Fibroblast of peridontal ligament (primary cell): ENCODE measurements around the gene AGO1.
A peak's percentile ranks its signal among the peaks of the same experiment; 100 is the strongest.
"Not testable (repeated sequence)": the region's sequence is repeated elsewhere in the genome, so short reads cannot be mapped to it uniquely, and the experiment has no call there.

ENCODE experiments used
- DNase-seq: peaks from one replicate; pipeline ENCODE4 v3.0.0-alpha.2; 2010; ENCODE audit errors: extremely low read depth

Gene AGO1

GRCh38 chr1:35869245-35869950 lies 13.6 kb upstream of the AGO1 start:
- not testable (repeated sequence) for DNase-seq

DNA sequence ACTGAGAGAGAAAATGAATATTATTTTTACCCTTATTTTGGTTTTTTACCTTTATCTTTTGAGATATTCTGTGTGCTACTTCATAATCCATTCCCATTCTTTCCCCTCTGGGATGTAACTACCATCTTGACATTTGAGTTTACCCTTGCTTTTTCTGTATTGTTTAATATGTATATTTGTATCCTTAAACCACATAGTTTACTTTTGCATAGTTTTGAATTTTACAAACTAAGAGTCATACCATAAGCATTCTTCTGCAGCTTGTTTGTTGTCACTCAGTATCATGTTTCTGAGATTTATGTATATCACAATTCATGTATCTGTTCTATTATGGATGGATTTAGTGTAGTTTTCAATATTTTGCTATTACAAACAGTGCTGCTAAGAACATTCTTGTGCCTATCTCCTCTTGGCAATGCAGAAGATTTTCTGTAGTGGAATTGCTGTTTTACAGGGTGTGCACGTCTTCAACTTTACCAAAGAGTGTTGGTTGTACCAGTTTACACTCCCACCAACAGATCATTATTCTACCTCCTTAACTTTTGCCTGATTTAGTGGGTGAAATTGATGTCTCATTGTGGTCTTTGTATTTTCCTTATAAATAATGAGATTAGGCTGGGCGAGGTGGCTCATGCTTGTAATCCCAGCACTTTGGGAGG lies 12.2 kb upstream of the AGO1 start:
- DNase-seq: no peak

DNA sequence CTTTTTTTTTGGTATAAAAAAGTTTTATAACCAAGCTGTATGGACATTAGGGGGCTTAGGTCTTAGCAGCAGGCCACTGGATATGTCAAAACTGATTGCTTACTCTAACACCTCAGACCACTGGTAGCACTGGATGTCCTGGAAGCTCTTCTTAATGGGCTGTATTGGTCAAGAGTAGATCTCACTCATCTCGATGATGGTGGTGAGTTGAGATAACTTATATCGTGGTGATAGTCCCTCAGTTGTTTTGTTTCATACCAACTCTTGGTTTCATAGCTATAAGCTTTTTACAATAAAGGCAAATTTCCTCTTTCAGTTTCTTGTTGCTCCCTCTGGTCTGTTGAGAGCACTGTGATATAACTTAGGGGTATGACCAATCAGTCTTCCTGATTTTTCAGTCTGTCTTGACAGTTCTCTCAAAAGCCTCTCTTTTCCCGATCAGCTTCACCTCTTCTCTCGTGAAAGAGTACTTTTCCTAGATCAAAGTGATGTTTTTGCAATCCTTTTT lies 9.7 kb upstream of the AGO1 start:
- DNase-seq: no peak

GRCh38 chr1:35874115-35874514 lies 8.9 kb upstream of the AGO1 start:
- DNase-seq: not testable (repeated sequence)

- peak; percentile 24 for DNase-seq
Observed at GRCh38 chr1:35876988-35877387, 6.0 kb upstream of the AGO1 start.

GRCh38 chr1:35881850-35882273 lies 1.1 kb upstream of the AGO1 start:
- no peak for DNase-seq

DNA sequence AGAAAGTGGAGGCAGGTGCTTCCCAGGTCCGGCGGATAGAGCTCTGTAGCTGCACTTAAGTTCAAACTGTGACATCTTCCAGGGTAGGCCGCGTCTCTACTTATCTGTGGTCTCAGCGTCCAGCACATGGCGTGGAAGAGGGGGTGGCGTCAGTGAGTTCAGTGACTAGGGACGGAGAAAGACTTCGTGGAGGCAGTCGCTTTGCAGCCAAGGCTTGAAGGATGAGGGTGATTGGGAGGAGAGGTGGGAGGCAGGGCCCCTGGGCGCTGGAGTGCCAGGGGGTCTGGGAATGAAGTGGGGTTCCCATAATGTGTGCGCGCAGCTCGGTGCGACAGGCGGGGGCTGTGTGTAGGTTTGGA lies 444 bp upstream of the AGO1 start:
- DNase-seq: no peak

GRCh38 chr1:35883635-35884101 lies 659 bp downstream of the AGO1 start:
- DNase-seq: no peak

GRCh38 chr1:35884934-35885333 lies 1.9 kb downstream of the AGO1 start:
- no peak for DNase-seq

DNA sequence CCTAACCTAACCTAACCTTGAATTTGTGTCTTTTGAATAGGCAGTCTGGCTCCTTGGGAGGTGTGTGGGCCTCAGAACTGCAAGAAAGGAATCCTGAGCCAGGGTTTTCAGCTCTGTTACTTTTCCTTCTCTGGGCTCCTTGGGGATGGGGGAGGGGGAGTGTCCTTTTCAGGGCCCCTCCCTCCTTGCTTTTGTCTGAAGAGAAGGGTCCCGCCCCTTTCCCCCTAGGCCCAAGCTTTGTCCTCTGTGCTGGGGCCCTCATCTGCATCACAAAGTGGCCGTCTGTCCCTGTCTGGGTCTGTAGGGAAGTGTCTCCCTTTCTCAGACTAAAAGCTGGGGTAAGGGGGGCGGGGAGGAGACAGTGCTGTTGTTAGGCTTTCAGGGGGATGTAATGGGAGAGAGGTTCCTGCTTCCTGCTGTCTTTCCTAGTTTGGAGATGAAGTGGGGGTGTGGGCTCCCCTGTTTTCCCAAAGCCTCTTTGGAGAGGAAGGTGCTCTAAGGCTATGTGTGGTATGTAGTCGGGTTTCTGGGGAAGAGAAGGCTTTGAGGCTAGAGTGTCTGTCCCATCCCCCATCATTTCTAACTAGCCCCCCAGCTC lies 3.1 kb downstream of the AGO1 start:
- DNase-seq: no peak

DNA sequence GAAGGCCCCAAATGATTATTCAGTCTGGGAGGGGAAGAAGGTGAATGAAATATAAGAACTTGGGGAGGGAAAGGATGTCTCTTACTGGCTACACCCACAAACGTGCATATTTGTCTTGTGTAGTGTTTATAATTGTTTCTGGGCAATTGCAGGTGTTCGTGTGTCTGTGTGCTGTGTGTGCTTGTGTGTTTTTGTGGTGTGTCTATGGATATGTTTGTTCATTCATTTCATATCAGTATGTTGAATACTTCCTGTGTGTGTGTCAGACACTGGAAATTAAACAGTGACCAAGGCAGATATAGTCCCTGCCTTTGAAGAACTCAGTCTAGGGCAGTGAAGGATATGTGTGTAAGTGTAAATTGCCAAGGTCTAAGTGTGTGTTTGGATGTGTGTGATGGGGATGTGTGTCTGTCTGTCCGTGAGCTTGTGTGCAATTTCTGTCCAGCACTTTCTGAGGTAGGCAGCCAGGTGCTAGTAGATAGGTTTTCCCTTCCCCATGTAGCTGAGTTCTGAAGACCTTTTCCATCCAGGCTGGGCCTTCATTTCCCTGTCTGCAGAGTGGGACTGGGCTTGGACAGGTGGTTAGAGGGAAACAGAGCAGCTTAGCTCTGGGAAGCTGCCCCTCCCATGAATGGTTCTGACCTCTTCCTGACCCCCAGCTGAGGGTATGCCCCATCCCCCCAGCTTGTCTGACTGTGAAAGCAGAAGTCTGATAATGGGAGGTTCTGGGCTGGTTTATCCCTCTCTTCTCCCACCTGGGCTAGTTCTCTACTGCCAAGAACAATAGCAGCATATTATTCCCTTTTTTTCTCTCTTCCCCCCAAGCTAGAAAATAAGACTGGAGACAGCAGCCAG lies 3.8 kb downstream of the AGO1 start:
- DNase-seq: no peak

DNA sequence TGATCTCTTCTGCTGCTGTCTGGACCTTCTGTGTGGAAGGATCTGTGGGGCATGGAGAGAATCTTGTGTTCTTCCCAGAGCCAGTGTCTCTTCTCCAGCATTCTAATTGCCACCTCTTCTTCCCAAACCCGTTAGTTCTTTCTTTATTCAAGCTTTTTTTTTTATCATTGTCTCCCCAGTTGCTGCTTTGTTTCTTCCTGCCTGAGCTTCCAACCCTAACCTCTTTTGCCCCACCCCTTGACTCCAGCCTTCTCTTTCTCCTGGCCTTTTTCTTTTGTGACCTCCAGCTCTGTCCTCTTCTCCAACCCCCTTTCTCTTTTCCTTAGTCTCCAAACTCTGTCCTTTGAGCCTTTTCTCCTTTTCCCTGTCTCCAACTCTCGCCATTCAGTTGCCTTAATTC lies 4.5 kb downstream of the AGO1 start:
- DNase-seq: no peak

GRCh38 chr1:35888255-35888654 lies 5.2 kb downstream of the AGO1 start:
- DNase-seq: no peak

DNA sequence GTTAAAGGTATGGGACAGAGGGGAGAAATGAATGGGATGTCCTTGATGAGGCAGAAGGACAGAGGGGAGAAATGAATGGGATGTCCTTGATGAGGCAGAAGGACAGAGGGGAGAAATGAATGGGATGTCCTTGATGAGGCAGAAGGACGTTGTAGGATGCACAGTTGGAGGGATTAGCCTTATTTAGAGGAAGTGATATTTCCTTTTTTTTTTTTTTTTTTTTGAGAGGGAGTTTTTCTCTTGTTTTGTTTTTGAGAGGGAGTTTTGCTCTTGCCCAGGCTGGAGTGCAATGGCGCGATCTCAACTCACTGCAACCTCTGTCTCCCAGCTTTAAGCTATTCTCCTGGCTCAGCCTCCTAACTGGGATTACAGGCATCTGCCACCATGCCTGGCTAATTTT lies 6.0 kb downstream of the AGO1 start:
- not testable (repeated sequence) for DNase-seq

- DNase-seq: no peak
Observed at GRCh38 chr1:35893051-35893879, 10.3 kb downstream of the AGO1 start.

- DNase-seq: no peak
Observed at GRCh38 chr1:35894183-35894582, 11.2 kb downstream of the AGO1 start.

GRCh38 chr1:35894656-35895055 lies 11.6 kb downstream of the AGO1 start:
- no peak for DNase-seq

GRCh38 chr1:35899941-35900340 lies 16.9 kb downstream of the AGO1 start:
- DNase-seq: no peak

GRCh38 chr1:35901235-35901634 lies 18.2 kb downstream of the AGO1 start:
- no peak for DNase-seq

GRCh38 chr1:35902671-35903070 lies 19.7 kb downstream of the AGO1 start:
- no peak for DNase-seq

GRCh38 chr1:35914717-35915116 lies 31.7 kb downstream of the AGO1 start:
- no peak for DNase-seq
